SK-N-SH (cell line): ENCODE results near the gene EXOC4.

ENCODE experiments used
- CTCF ChIP-seq: fragments of 200-600 bp; sonication (generic); IDR thresholded peaks from 2 replicates; pipeline ENCODE4 v1.6.1; 2017; ENCODE audit warnings: antibody characterized with exemption, mild to moderate bottlenecking, moderate library complexity
- RAD21 ChIP-seq: IDR thresholded peaks from 2 replicates; pipeline ENCODE4 v1.6.1; 2012; ENCODE audit warnings: mild to moderate bottlenecking, low read length

- TF ChIP-seq CTCF = no peak
- TF ChIP-seq RAD21 = no peak
Observed at GRCh38 chr7:133812877-133813276, 560.0 kb downstream of the EXOC4 start.
